H1 (cell line): ENCODE results near the gene CCDC71. TPM values are rescaled to one million over a fixed set of nuclear protein-coding genes. Genes with fewer than 3 reads are reported as not detected.

ENCODE experiments used
- ASH2L ChIP-seq: fragments of 200-600, 300-600 bp; sonication (generic); IDR thresholded peaks from one replicate; pipeline ENCODE4 v1.7.1; 2017; ENCODE audit warnings: low read length
- BRCA1 ChIP-seq: IDR thresholded peaks from 2 replicates; pipeline ENCODE4 v1.6.1; 2012; ENCODE audit warnings: low read depth, low read length, improper control_type of control experiment
- CBX8 ChIP-seq: fragments of 300-800, 300-1000 bp; sonication (generic); IDR thresholded peaks from 2 replicates; pipeline ENCODE4 v1.7.1; 2016; ENCODE audit warnings: low read depth, low read length, borderline replicate concordance
- CHD2 ChIP-seq: IDR thresholded peaks from 2 replicates; pipeline ENCODE4 v1.6.1; 2012; ENCODE audit warnings: low read length, improper control_type of control experiment
- CTBP2 ChIP-seq: IDR thresholded peaks from 2 replicates; pipeline ENCODE4 v1.7.0; 2011; ENCODE audit warnings: borderline replicate concordance, mild to moderate bottlenecking, moderate library complexity, mixed read lengths, low read length; ENCODE audit not compliant: insufficient read depth, insufficient read length
- EZH2 ChIP-seq: fragments of 200-600 bp; sonication (generic); IDR thresholded peaks from 2 replicates; pipeline ENCODE4 v1.7.1; 2012; ENCODE audit warnings: low read depth, mild to moderate bottlenecking, moderate library complexity, low read length, inconsistent platforms; ENCODE audit not compliant: severe bottlenecking
- HDAC2 ChIP-seq, 2 experiments: fragments of 300-600 bp in 1 of 2; sonication (generic) in 1 of 2; IDR thresholded peaks; 2 replicates each; pipeline ENCODE4 v1.6.1; 2011 to 2012; ENCODE audit warnings: low read depth in 2 of 2, low read length in 2 of 2, mild to moderate bottlenecking in 2 of 2, moderate library complexity in 2 of 2, borderline replicate concordance in 1 of 2, inconsistent platforms in 1 of 2
- KDM4A ChIP-seq: IDR thresholded peaks from one replicate; pipeline ENCODE4 v1.7.1; 2012; ENCODE audit warnings: low read depth, mild to moderate bottlenecking, moderate library complexity, low read length, inconsistent platforms; ENCODE audit not compliant: severe bottlenecking
- PHF8 ChIP-seq: fragments of 200-600 bp; sonication (generic); conservative IDR thresholded peaks from 2 replicates; pipeline ENCODE4 v1.7.1; 2012; ENCODE audit warnings: low read depth, mild to moderate bottlenecking, inconsistent platforms, low read length, moderate library complexity
- RAD21 ChIP-seq, 2 experiments: IDR thresholded peaks in 1 of 2; conservative IDR thresholded peaks in 1 of 2; 2 replicates each; pipeline ENCODE4 v1.6.1; 2011; ENCODE audit warnings: low read depth in 2 of 2, low read length in 2 of 2, improper control_type of control experiment in 1 of 2, inconsistent platforms in 1 of 2, mild to moderate bottlenecking in 1 of 2, moderate library complexity in 1 of 2
- RBBP5 ChIP-seq: IDR thresholded peaks from 2 replicates; pipeline ENCODE4 v1.7.1; 2012; ENCODE audit warnings: low read depth, mild to moderate bottlenecking, inconsistent platforms, low read length, moderate library complexity, borderline replicate concordance
- SP1 ChIP-seq: IDR thresholded peaks from 2 replicates; pipeline ENCODE4 v1.6.1; 2011; ENCODE audit warnings: low read depth, low read length
- SP4 ChIP-seq: IDR thresholded peaks from 2 replicates; pipeline ENCODE4 v1.6.1; 2012; ENCODE audit warnings: low read length, inconsistent platforms
- SRF ChIP-seq: IDR thresholded peaks from 2 replicates; pipeline ENCODE4 v1.6.1; 2011; ENCODE audit warnings: mild to moderate bottlenecking, low read depth, low read length, moderate library complexity
- TBP ChIP-seq: IDR thresholded peaks from 2 replicates; pipeline ENCODE4 v1.6.1; 2011; ENCODE audit warnings: low read depth, low read length, improper control_type of control experiment
- polyA plus RNA-seq, 7 experiments: library from polyadenylated mRNA; depleted of rRNA in 3 of 7; stranded (reverse) in 5 of 7; unstranded in 2 of 7; fragments of >200 nt in 5 of 7; fragments of 200-250 nt in 2 of 7; gene quantifications; 1 replicate in 5 of 7; 2 replicates in 1 of 7; 4 replicates in 1 of 7; pipeline versions ENCODE4 v1.2.1 to v1.2.3, GENCODE V29; 2011 to 2013; ENCODE audit warnings: missing spikeins in 2 of 7, mixed read lengths in 2 of 7
- total RNA-seq: library from RNA; stranded (reverse); fragmentation: NEBNext Ultra II Directional; extraction: Animal tissue kit (Norgen Biotek cat#: 25700); gene quantifications from 2 replicates; pipeline ENCODE4 v1.2.1, GENCODE V29; 2021
- TF ChIP-seq, protein P1 (sequence below): IDR thresholded peaks from 2 replicates; pipeline ENCODE4 v1.6.1; 2012; ENCODE audit warnings: low read length, inconsistent platforms
- TF ChIP-seq, protein P2 (sequence below), 3 experiments: IDR thresholded peaks; 1 replicate in 2 of 3; 2 replicates in 1 of 3; pipeline versions ENCODE4 v1.5.1 to v1.6.1; 2011; ENCODE audit warnings: low read length in 3 of 3, mild to moderate bottlenecking in 3 of 3, inconsistent platforms in 2 of 3, low read depth in 1 of 3, moderate library complexity in 1 of 3; ENCODE audit not compliant: insufficient read depth in 1 of 3; ENCODE audit errors: control extremely low read depth in 1 of 3
- TF ChIP-seq, protein P3 (sequence below): IDR thresholded peaks from 2 replicates; pipeline ENCODE4 v1.6.1; 2012; ENCODE audit warnings: inconsistent platforms

Gene CCDC71
- total and polyA plus RNA-seq, 2 of the 8 experiments (the other 6 are each of a cell fraction or from before 2014, with no cell fraction given), result 26.7 to 57.4 TPM

DNA sequence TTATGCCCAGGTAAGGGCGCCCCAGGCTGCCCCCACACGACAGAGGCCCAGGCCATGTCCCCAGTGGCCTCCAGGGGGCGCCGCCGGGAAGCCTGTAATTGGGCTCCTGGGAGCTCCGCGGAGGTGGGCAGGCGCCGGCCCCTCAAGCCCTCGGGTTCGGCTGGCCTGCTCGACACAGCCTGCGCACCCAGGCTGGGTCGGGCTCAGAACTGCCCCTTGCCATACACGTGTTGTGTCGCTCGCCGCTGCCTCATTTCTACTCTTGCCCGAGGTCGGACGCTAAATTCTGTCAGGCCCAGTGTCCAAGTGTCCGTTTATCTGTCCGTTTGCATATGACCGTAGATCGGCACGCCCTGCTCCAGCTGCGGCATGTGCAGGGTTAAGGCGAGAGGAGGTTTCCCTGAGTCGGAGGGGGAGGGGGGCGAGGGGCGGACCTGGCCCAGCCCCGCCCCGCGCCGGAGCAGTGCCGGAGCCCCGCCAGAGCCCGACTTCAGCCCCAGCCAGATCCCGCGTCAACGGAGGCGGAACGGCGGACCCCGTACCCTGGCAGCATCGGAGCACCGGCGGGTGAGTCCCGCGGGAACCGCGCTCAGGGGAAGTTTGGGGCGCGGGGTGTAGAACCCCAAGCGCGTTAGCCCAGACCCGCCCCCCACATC is 5.1 kb upstream of the CCDC71 start, which contains the start of gene KLHDC8B (continued):
- TF ChIP-seq, protein P1, sequence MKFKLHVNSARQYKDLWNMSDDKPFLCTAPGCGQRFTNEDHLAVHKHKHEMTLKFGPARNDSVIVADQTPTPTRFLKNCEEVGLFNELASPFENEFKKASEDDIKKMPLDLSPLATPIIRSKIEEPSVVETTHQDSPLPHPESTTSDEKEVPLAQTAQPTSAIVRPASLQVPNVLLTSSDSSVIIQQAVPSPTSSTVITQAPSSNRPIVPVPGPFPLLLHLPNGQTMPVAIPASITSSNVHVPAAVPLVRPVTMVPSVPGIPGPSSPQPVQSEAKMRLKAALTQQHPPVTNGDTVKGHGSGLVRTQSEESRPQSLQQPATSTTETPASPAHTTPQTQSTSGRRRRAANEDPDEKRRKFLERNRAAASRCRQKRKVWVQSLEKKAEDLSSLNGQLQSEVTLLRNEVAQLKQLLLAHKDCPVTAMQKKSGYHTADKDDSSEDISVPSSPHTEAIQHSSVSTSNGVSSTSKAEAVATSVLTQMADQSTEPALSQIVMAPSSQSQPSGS, result peak; percentile 74
- TF ChIP-seq TBP, result no peak
- TF ChIP-seq RAD21 (IDR thresholded peaks at IDR 0.05 in 1 of 2, conservative IDR thresholded peaks at IDR 0.05 in 1 of 2; ENCODE audit: low read depth in 2 of 2, low read length in 2 of 2), result peak; percentile 72 to 85
- no peak for TF ChIP-seq SRF
- TF ChIP-seq PHF8, result peak; percentile 57
- TF ChIP-seq ASH2L, result peak; percentile 92
- TF ChIP-seq KDM4A, result peak; percentile 98
- TF ChIP-seq EZH2, result peak; percentile 28
- TF ChIP-seq RBBP5, result peak; percentile 88; the same call in 1 of the 2 replicates
- TF ChIP-seq SP1, result peak; percentile 31; the same call in 1 of the 2 replicates
- peak; percentile 36 for TF ChIP-seq CTBP2
- no peak for TF ChIP-seq CBX8
- peak in 1 of 2 experiments; percentile 66; a peak in 1 of 4 replicates for TF ChIP-seq HDAC2 (IDR thresholded peaks at IDR 0.05; ENCODE audit: borderline replicate concordance in 1 of 2, low read depth in 2 of 2, low read length in 2 of 2)
- TF ChIP-seq, protein P2, sequence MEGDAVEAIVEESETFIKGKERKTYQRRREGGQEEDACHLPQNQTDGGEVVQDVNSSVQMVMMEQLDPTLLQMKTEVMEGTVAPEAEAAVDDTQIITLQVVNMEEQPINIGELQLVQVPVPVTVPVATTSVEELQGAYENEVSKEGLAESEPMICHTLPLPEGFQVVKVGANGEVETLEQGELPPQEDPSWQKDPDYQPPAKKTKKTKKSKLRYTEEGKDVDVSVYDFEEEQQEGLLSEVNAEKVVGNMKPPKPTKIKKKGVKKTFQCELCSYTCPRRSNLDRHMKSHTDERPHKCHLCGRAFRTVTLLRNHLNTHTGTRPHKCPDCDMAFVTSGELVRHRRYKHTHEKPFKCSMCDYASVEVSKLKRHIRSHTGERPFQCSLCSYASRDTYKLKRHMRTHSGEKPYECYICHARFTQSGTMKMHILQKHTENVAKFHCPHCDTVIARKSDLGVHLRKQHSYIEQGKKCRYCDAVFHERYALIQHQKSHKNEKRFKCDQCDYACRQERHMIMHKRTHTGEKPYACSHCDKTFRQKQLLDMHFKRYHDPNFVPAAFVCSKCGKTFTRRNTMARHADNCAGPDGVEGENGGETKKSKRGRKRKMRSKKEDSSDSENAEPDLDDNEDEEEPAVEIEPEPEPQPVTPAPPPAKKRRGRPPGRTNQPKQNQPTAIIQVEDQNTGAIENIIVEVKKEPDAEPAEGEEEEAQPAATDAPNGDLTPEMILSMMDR (IDR thresholded peaks at IDR 0.05; ENCODE audit: control extremely low read depth in 1 of 3, insufficient read depth in 1 of 3, low read depth in 1 of 3, low read length in 3 of 3), result peak in 2 of 3 experiments; percentile 88 to 95; a peak in 3 of 4 replicates
- TF ChIP-seq SP4, result peak; percentile 75; the same call in 1 of the 2 replicates
- TF ChIP-seq, protein P3, sequence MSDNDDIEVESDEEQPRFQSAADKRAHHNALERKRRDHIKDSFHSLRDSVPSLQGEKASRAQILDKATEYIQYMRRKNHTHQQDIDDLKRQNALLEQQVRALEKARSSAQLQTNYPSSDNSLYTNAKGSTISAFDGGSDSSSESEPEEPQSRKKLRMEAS, result peak; percentile 89
- TF ChIP-seq CHD2, result 0 out of 2 replicates have a peak, but pooled peaks have one; percentile 9
- TF ChIP-seq BRCA1, result no peak; the same call in 1 of the 2 replicates
